Subcutaneous adipose tissue (tissue), 4 donors: ENCODE data around the gene ADPGK. TPM values are rescaled to one million over a fixed set of nuclear protein-coding genes. Genes with fewer than 3 reads are reported as not detected.

ENCODE experiments used
- total RNA-seq, 4 donors: library from RNA; depleted of rRNA; stranded (reverse); fragments of >200 nt; gene quantifications; one replicate each; pipeline ENCODE4 v1.1.0, GENCODE V29; 2016
- TF ChIP-seq, protein P1 (sequence below): fragments of 450-650 bp; IDR thresholded peaks from one replicate; pipeline ENCODE4 v1.5.1; 2016; ENCODE audit warnings: low read depth, mild to moderate bottlenecking, control low read depth, antibody characterized with exemption, moderate library complexity

Gene ADPGK
- total RNA-seq, 4 donors from 2014 or later, result 62.3 to 96.2 (median 69.4) TPM

DNA sequence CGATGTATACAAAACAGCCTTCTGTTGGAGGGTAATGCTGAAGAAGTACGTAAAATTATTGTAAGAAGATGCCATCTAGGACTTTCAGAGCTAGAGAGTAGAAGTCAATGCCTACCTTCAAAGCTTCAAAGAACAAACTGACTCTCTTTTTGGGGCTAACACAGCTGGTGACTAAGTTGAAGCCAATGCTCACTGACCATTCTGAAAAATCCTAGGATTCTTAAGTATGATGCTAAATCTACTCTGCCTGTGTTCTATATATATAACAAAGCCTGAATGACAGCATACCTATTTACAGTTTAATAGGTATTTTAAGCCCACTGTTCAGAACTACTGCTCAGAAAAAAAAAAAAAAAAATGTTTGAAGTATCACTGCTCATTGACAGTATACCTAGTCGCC lies 18.9 kb downstream of the ADPGK start:
- TF ChIP-seq, protein P1, sequence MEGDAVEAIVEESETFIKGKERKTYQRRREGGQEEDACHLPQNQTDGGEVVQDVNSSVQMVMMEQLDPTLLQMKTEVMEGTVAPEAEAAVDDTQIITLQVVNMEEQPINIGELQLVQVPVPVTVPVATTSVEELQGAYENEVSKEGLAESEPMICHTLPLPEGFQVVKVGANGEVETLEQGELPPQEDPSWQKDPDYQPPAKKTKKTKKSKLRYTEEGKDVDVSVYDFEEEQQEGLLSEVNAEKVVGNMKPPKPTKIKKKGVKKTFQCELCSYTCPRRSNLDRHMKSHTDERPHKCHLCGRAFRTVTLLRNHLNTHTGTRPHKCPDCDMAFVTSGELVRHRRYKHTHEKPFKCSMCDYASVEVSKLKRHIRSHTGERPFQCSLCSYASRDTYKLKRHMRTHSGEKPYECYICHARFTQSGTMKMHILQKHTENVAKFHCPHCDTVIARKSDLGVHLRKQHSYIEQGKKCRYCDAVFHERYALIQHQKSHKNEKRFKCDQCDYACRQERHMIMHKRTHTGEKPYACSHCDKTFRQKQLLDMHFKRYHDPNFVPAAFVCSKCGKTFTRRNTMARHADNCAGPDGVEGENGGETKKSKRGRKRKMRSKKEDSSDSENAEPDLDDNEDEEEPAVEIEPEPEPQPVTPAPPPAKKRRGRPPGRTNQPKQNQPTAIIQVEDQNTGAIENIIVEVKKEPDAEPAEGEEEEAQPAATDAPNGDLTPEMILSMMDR, result no peak

DNA sequence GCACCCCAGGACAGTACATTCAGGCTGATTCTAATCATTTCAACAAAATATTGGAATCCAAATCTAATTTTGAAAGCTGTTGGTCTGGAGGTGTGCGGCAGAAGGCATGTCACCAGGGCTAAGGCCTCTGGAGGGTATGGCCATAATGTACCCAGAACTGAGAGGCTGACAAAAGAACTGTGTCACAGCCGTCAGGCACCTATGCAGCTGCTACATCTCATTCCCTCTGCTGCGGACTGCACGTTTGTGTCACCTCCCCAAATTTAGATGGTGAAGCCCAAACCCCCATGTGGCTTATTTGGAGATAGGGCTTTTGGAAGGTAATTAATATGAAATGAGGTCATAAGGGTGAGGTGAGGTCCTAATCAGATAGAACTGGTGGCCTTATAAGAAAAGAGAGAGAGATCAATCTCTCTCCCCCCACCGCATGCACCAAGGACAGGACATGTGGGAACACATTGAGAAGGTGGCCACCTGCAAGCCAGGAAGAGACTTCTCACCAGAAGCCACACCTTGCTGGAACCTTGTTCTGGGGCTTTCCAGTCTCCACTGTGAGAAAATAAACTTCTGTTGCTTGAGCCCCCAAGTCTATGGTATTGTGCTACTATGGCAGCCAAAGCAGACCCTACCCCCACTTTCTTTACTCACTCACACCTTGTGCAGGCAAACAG lies 22.8 kb downstream of the ADPGK start:
- TF ChIP-seq, protein P1, result no peak

DNA sequence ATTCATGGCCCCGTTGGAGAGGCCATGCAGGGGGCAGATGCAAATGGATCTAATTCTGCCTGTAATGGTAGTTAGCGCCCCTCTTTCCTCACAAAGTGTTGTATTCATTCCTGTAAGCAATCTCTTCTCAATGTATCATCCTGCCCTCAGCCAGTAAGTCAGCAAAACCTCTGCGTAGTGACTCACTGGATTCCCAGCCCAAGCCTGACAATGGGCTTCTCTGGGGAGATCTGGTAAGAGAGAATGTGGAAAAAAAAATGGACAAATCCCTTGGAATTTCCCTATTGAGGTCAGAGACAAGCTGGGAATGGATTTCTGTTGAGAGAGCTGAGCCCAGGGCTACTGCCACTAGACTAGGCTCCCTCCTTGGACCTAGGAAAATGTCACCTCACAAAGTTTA lies 25.4 kb downstream of the ADPGK start:
- TF ChIP-seq, protein P1, result no peak

DNA sequence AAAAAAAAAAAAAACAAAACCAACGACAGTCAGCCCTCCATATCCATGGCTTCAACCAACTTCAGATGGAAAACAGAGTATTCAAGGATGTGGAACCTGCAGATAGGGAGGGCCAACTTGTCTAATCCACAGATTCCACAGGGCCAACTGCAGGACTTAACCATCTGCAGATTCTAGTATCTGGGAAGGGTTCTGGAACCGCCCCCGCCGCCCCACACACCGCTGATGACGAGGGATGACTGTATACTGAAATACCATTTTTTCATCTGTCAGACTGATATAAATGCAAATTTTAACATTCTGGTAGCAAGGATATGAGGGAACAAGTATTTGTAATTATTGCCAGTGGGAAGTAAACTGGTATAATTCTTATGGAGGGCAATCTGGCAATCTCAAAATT lies 29.5 kb downstream of the ADPGK start:
- TF ChIP-seq, protein P1, result no peak

DNA sequence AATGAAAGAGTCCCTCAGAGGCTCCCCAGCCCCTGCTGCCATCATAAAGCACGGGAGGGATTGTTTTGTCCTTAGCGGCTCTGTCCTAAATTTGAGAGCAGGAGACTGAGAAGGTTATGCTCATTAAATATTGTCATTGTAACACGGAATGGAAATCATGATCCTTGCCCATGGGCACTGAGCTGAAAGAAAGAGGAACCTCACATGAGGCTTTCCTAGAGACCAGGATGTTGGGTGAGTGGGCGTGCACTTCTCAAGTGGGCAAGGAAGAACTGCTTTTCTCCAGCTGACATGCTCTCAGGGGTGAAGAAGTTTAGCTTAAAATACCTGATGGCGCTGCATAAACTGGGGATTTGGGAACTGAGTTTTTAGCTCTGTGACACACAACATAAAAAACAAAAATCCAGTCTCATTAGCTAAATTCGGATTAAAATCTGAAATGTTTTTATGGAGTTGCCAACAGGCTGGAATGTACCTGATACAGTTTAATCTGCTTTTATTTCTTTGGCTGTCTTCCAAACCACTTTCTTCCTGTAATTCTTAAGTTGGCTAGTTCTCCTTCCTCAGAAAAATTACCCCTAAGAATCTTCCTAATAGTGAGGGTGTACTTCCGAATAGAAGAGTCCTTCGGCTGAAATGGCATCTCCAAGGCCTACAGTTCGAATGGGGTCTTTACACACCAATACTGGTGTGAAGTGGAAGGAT lies 31.7 kb downstream of the ADPGK start:
- TF ChIP-seq, protein P1, result no peak

DNA sequence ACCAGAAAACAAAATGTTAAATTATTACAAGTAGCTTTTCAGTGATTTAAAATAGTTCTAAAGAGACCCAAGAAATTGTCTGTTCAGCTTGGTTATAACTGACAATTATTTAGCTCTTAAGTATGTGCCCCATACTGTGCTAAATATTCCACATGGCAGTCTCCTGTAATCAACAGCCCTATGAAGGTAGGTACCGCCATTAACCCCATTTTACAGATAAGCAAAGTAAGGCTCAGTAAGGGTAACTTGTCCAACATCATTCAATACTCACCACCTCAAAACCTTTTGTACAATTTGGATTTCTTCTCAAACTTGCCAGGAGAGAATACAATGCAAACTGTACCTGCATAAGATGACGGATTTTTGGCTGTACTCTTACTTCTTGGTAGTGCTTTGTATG lies 33.9 kb downstream of the ADPGK start:
- TF ChIP-seq, protein P1, result no peak

DNA sequence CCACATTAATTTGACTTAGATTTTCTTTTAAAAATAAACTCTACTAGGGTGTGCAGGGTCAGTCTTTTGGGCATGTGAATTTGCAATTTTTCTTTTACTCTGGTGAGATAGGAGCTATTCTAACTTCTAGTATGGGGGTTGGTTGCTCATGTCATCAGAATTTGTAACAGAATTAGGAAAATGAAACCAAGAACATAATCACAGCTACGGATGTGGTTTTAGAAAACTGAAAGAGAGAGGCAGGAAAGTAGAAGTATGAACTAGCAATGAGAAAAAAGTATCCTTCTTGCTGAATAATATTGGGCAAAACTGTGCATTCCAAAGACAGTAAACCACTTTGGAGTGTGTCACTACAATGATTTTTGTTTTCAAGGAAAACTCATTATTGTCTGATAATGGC lies 43.3 kb downstream of the ADPGK start:
- TF ChIP-seq, protein P1, result no peak
